GM12891 (cell line): ENCODE data around the gene NFKBIE.

ENCODE experiments used
- POU2F2 ChIP-seq: IDR thresholded peaks from 2 replicates; pipeline ENCODE4 v1.6.1; 2011; ENCODE audit warnings: low read depth, mild to moderate bottlenecking, control low read depth, low read length, moderate library complexity
- TAF1 ChIP-seq: IDR thresholded peaks from 2 replicates; pipeline ENCODE4 v1.6.1; 2011; ENCODE audit warnings: low read depth, low read length, control low read depth

DNA sequence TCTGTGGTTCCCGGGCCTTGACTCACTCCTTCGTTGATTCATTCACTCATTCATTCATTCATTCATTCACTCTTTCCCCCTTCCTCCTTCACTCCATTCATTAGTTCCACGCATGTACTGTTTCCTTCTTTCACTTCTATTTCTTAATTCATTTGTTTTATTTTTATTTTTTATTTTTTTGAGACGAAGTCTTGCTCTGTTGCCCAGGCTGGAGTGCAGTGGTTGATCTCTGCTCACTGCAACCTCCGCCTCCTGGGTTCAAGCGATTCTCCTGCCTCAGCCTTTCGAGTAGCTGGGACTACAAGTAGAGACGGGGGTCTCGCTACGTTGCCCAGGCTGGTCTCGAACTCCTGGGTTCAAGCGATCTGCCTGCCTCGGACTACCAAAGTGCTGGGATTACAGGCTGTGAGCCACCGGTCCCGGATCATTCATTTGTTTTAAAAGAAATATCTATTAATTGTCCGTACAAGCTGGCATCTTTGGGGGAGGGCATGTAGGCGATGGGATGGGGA, 427 bp upstream of the NFKBIE start:
- TF ChIP-seq POU2F2 (no peak), TAF1 (no peak)
